Upper lobe of left lung (tissue), 6 donors: ENCODE data around the gene GNB1L. TPM values are rescaled to one million over a fixed set of nuclear protein-coding genes. Genes with fewer than 3 reads are reported as not detected.

Experiments
- ATAC-seq, 2 donors: fragments of 200-7000 bp; cut with Tn5 transposase; one replicate each; pipeline ENCODE4 v1.9.1; 2022; ENCODE audit warnings: mild to moderate bottlenecking in 2 of 2, moderate library complexity in 2 of 2; ENCODE audit not compliant: low FRiP score in 2 of 2
- DNase-seq, 2 donors: peaks; one replicate each; pipeline ENCODE4 v3.0.0-alpha.2; 2019 to 2020
- H3K27ac ChIP-seq, 4 donors: fragments of 200-600 bp; sonication (generic); one replicate each; pipeline ENCODE4 v1.5.1; 2016 to 2019
- H3K27me3 ChIP-seq, 4 donors: fragments of 200-600 bp; sonication (generic); one replicate each; pipeline ENCODE4 v1.5.1; 2017 to 2019
- H3K36me3 ChIP-seq, 4 donors: fragments of 200-600 bp; sonication (generic); one replicate each; pipeline ENCODE4 v1.5.1; 2016 to 2019
- H3K4me1 ChIP-seq, 4 donors: fragments of 200-600 bp; sonication (generic); one replicate each; pipeline ENCODE4 v1.5.1; 2018 to 2019
- H3K4me3 ChIP-seq, 4 donors: fragments of 200-600 bp; sonication (generic); one replicate each; pipeline ENCODE4 v1.5.1; 2017 to 2019; ENCODE audit warnings: mild to moderate bottlenecking in 2 of 4, moderate library complexity in 1 of 4
- H3K9me3 ChIP-seq, 4 donors: fragments of 200-600 bp; sonication (generic); one replicate each; pipeline ENCODE4 v1.5.1; 2018 to 2019
- EP300 ChIP-seq, 4 donors: sonication (generic); formaldehyde crosslinking; IDR thresholded peaks; one replicate each; pipeline ENCODE4 v1.5.1; 2017; ENCODE audit warnings: antibody characterized with exemption in 4 of 4, control low read depth in 2 of 4
- POLR2A ChIP-seq, 4 donors: fragments of 450-650 bp; IDR thresholded peaks; one replicate each; pipeline ENCODE4 v1.5.1; 2016 to 2017; ENCODE audit warnings: antibody characterized with exemption in 4 of 4, mild to moderate bottlenecking in 2 of 4
- POLR2AphosphoS5 ChIP-seq, 2 donors: sonication (generic); formaldehyde crosslinking; IDR thresholded peaks; one replicate each; pipeline ENCODE4 v1.5.1; 2017; ENCODE audit warnings: antibody characterized with exemption in 2 of 2
- WGBS, 2 donors: methylation state at CpG; one replicate each; pipeline ENCODE4 v1.1.5; 2017 to 2018; 5-methylcytosine and 5-hydroxymethylcytosine counted together
- total RNA-seq, 6 donors: library from RNA; depleted of rRNA in 4 of 6; stranded (reverse); fragments of >200 nt in 4 of 6; gene quantifications; one replicate each; pipeline versions ENCODE4 v1.1.0 to v1.2.1, GENCODE V29; 2016 to 2021
- TF ChIP-seq, protein P1 (sequence below), 6 experiments: fragments of 450-650 bp in 4 of 6; fragments of 200-600 bp in 2 of 6; sonication (generic) in 2 of 6; IDR thresholded peaks; one replicate each; pipeline ENCODE4 v1.5.1; 2016 to 2019; ENCODE audit warnings: antibody characterized with exemption in 6 of 6
- donor health status: DM: no; HTN: no; CAD: no; lungs with moderate emphysema.
- donor health status: DM: no; HTN: yes; CAD: no; lungs with severe emphysema.

The GNB1L gene
- total RNA-seq, 6 donors from 2014 or later, result 0.78 to 11.1 (median 6.8) TPM

DNA sequence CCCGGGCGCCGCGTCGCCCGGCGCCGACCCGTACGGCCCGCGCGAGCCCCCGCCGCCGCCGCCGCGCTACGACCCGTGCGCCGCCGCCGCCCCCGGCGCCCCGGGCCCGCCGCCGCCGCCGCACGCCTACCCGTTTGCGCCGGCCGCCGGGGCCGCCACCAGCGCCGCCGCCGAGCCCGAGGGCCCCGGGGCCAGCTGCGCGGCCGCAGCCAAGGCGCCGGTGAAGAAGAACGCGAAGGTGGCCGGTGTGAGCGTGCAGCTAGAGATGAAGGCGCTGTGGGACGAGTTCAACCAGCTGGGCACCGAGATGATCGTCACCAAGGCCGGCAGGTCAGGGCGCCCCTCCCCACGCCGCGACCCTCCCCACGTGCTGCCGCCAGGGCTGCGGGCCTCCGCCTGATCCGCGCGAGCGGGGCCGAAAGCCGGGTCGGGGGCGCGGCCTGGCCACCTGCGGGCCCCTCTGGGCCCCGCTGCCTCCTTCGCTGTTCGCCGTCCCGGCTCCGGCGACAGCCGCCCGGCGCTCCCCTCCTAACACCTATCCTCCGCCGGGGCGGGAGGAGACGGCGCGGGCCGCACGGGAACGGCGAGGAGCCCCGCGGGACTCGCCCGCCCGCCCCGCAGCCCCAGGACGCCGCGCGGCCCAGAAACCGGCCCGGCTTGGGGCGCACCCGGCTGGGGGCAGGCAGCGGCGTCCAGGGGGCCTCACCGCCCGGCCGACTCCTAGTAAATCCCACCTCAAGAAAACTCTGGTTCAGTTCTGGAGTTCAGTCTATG lies 93.5 kb downstream of the GNB1L start:
- TF ChIP-seq POLR2A (IDR thresholded peaks at IDR 0.05), result no peak
- TF ChIP-seq EP300 (IDR thresholded peaks at IDR 0.05), result no peak
- TF ChIP-seq POLR2AphosphoS5 (IDR thresholded peaks at IDR 0.05), result no peak
- TF ChIP-seq, protein P1, sequence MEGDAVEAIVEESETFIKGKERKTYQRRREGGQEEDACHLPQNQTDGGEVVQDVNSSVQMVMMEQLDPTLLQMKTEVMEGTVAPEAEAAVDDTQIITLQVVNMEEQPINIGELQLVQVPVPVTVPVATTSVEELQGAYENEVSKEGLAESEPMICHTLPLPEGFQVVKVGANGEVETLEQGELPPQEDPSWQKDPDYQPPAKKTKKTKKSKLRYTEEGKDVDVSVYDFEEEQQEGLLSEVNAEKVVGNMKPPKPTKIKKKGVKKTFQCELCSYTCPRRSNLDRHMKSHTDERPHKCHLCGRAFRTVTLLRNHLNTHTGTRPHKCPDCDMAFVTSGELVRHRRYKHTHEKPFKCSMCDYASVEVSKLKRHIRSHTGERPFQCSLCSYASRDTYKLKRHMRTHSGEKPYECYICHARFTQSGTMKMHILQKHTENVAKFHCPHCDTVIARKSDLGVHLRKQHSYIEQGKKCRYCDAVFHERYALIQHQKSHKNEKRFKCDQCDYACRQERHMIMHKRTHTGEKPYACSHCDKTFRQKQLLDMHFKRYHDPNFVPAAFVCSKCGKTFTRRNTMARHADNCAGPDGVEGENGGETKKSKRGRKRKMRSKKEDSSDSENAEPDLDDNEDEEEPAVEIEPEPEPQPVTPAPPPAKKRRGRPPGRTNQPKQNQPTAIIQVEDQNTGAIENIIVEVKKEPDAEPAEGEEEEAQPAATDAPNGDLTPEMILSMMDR (IDR thresholded peaks at IDR 0.05), result no peak
- peaks cover 23 to 56% (median 36%) of the 10 kb centered on the region in 4 donors for H3K4me1 ChIP-seq
- peak overlapping the region in 3 of 4 donors; percentile 31 to 44 (median 39) for H3K4me3 ChIP-seq
- peaks cover 3 to 57% (median 35%) of the 10 kb centered on the region in 4 donors for H3K27me3 ChIP-seq
- H3K9me3 ChIP-seq, result no peaks in the 10 kb centered on the region
- 13% methylated on average over 51 of the region's 117 CpGs; no CpG with 5 or more reads in 1 of the 2 donors for WGBS, 2 donors
- DNase-seq (peak in 1 of 2 donors; percentile 73), ATAC-seq (no peak)
- H3K36me3 ChIP-seq, result no peaks in the 10 kb centered on the region
- peak overlapping the region in 2 of 4 donors; percentile 7 to 42 for H3K27ac ChIP-seq

DNA sequence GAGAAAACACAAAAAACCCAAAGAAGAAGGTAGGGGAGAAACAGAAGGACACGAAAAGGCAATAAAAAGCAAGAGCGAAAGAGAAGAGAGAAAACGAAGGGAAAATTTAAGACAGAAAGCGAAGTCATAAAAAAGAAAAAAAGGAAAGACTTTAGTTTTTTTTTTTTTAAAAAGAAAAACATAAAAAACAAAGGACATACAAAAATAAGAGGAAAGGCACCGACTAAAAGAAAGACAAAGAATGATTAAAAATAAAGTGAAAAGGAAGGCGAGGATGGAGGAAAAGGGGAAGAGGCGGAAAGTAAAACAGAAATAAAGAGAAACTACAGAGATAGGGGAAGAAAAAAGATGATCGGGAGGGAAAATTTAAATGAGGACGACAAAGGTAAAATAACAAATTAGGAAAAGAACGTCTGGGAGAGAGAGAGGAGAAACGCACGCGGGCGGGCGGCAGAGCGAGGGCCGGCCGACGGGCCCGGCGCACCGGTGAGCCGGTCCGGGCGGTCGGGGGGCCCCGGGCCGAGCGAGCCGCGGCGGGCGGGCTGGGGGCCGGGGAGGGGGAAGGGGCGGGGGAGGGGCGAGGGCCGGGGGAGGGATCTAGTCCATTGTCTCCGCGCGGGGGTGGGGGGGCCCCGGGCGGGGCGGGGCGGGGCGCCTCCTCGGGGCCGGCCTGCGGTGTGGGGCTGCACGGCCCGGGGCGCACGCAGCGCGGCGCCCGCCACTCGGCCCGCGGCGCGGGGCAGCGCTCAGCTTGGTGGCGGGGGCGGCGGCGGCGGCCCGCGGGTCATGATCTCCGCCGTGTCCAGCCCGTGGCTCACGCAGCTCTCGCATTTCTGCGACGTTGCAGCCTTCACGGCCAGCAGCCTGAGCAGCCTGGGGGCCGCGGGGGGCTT lies 94.4 kb downstream of the GNB1L start, which contains the start of gene TBX1:
TSS of gene TBX1 (plus strand) at position 721 of the 893 bp plus-strand sequence. CDS start at position 787, 66 bp downstream.
- Histone ChIP-seq H3K4me1 (peaks cover 23 to 56% (median 40%) of the 10 kb centered on the region in 4 donors), H3K36me3 (no peaks in the 10 kb centered on the region), H3K9me3 (no peaks in the 10 kb centered on the region), H3K27me3 (peaks cover 3 to 58% (median 38%) of the 10 kb centered on the region in 4 donors), H3K27ac (peak within 1 kb of the TSS in 2 of 4 donors; percentile 7 to 42), H3K4me3 (peak within 1 kb of the TSS in 3 of 4 donors; percentile 31 to 44 (median 39))
- TF ChIP-seq, protein P1 (IDR thresholded peaks at IDR 0.05), result no peak
- TF ChIP-seq POLR2A (IDR thresholded peaks at IDR 0.05) (no peak), EP300 (IDR thresholded peaks at IDR 0.05) (no peak), POLR2AphosphoS5 (IDR thresholded peaks at IDR 0.05) (no peak)
- no peak for ATAC-seq
- 12 to 13% methylated on average over 25 to 27 of the region's 79 CpGs for WGBS, 2 donors
- peak in 1 of 2 donors; percentile 73 for DNase-seq

DNA sequence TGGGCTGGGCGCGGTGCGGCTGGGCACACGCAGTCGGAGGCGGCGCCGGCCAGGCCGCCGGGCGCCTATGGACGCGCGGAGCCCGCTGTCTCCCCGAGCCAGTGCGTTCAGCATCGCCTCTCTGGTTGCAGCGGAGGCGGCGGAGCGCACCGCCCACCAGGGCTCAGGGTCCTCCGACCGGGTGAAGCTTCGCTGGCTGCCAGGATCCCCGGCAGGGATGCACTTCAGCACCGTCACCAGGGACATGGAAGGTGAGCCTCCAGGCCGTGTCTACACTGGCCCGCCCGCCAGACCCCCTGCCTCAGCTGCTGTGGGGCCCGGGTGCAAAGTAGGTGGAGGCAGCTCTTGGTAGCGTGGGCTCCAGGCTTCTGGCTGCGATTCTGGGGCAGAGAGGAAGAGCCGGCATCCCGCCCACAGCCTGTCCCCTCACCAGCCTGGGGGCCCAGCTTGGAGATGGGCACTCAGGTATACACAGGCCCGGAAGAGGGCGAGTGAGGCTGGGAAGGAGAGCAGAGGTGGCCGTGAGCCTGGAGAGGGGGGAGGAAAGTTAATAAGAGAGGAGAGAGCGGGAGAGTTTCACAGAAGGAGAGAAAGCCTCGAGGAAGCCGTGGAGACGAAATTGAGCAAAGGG lies 95.1 kb downstream of the GNB1L start:
- Histone ChIP-seq H3K27ac (no peak overlapping the region), H3K4me3 (peak overlapping the region in 3 of 4 donors; percentile 6 to 15 (median 10)), H3K4me1 (peaks cover 26 to 61% (median 42%) of the 10 kb centered on the region in 4 donors), H3K9me3 (no peaks in the 10 kb centered on the region), H3K27me3 (peaks cover 3 to 61% (median 41%) of the 10 kb centered on the region in 4 donors), H3K36me3 (no peaks in the 10 kb centered on the region)
- WGBS, 2 donors, result 10 to 15% methylated on average over 10 to 40 of the region's 43 CpGs
- TF ChIP-seq POLR2AphosphoS5 (IDR thresholded peaks at IDR 0.05) (no peak), POLR2A (IDR thresholded peaks at IDR 0.05) (no peak), EP300 (IDR thresholded peaks at IDR 0.05) (no peak)
- TF ChIP-seq, protein P1 (IDR thresholded peaks at IDR 0.05), result no peak
- no peak for ATAC-seq
- DNase-seq, result peak in 1 of 2 donors; percentile 83

DNA sequence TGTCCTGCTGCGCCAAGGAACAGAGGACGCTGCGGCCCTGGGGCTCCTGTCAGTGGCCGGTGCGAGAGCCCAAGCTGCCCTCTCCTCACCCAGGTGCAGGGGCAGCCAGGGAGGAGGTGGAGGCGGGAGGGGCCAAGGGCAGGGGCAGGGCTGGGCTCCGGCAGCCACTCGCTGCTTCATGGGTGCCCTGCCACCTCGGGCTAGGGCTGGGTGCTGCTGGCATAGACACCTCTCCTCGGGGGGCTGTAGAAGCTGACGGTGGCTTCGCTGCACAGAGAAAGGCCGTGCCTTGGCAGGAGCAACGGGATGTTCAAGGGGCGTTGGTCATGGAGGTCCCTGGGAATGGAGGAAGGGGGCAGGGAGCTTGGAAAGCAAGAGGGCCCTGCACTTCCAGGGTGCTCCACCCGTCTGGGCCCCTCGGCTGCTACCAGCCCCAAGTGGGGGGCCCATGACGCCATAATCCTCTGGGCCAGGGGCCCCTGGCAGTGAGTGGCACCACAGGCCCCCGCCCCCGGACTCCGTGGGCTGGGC lies 95.7 kb downstream of the GNB1L start:
- peaks cover 26 to 61% (median 42%) of the 10 kb centered on the region in 4 donors for H3K4me1 ChIP-seq
- no peaks in the 10 kb centered on the region for H3K36me3 ChIP-seq
- no peaks in the 10 kb centered on the region for H3K9me3 ChIP-seq
- 0 to 13% methylated on average over 2 to 18 of the region's 21 CpGs for WGBS, 2 donors
- no peak overlapping the region for H3K27ac ChIP-seq
- ATAC-seq (no peak), DNase-seq (no peak)
- peaks cover 3 to 62% (median 42%) of the 10 kb centered on the region in 4 donors for H3K27me3 ChIP-seq
- TF ChIP-seq EP300 (IDR thresholded peaks at IDR 0.05) (no peak), POLR2A (IDR thresholded peaks at IDR 0.05) (no peak), POLR2AphosphoS5 (IDR thresholded peaks at IDR 0.05) (no peak)
- TF ChIP-seq, protein P1 (IDR thresholded peaks at IDR 0.05), result no peak
- H3K4me3 ChIP-seq, result peak overlapping the region in 3 of 4 donors; percentile 6 to 15 (median 14)
